Left ventricle myocardium inferior (tissue), 1 donor: Measurements from ENCODE around the gene CACNB4. TPM values are rescaled to one million over a fixed set of nuclear protein-coding genes. Genes with fewer than 3 reads are reported as not detected.
A peak's percentile ranks its signal among the peaks of the same experiment; 100 is the strongest.
"Not testable (repeated sequence)": the region's sequence is repeated elsewhere in the genome, so short reads cannot be mapped to it uniquely, and the experiment has no call there.

Experiments
- DNase-seq: peaks from one replicate; pipeline ENCODE4 v3.0.0-alpha.2; 2020
- H3K27ac ChIP-seq: fragments of 200-600 bp; replicated peaks from 2 replicates; pipeline ENCODE4 v1.8.0; 2021
- H3K27me3 ChIP-seq: fragments of 200-600 bp; 2 replicates; pipeline ENCODE4 v1.8.0; 2021; ENCODE audit warnings: low read depth
- H3K36me3 ChIP-seq: fragments of 200-600 bp; 2 replicates; pipeline ENCODE4 v1.8.0; 2021
- H3K4me1 ChIP-seq: fragments of 200-600 bp; 2 replicates; pipeline ENCODE4 v1.8.0; 2021
- H3K4me3 ChIP-seq: fragments of 200-600 bp; 2 replicates; pipeline ENCODE4 v1.8.0; 2021; ENCODE audit warnings: mild to moderate bottlenecking, moderate library complexity
- H3K9me3 ChIP-seq: fragments of 200-600 bp; replicated peaks from 2 replicates; pipeline ENCODE4 v1.8.0; 2021
- intact Hi-C: fragments of 100-400 bp; cut with micrococcal nuclease; formaldehyde crosslinking; loops from one replicate; pipeline ENCODE4 v1.11.0; 2022
- total RNA-seq: library from RNA; stranded (reverse); fragmentation: NEBNext Ultra II Directional; extraction: Animal tissue kit (Norgen Biotek cat#: 25700); gene quantifications from one replicate; pipeline ENCODE4 v1.2.1, GENCODE V29; 2021
- TF ChIP-seq, protein P1 (sequence below): fragments of 200-600 bp; IDR thresholded peaks from 2 replicates; pipeline ENCODE4 v1.8.0; 2021; ENCODE audit warnings: antibody characterized with exemption, mild to moderate bottlenecking, borderline replicate concordance
- donor health status: DM: no; HTN: yes; CAD: no; lungs with severe emphysema.

The CACNB4 gene
- total RNA-seq, 1 donor from 2014 or later, result 0.25 TPM

DNA sequence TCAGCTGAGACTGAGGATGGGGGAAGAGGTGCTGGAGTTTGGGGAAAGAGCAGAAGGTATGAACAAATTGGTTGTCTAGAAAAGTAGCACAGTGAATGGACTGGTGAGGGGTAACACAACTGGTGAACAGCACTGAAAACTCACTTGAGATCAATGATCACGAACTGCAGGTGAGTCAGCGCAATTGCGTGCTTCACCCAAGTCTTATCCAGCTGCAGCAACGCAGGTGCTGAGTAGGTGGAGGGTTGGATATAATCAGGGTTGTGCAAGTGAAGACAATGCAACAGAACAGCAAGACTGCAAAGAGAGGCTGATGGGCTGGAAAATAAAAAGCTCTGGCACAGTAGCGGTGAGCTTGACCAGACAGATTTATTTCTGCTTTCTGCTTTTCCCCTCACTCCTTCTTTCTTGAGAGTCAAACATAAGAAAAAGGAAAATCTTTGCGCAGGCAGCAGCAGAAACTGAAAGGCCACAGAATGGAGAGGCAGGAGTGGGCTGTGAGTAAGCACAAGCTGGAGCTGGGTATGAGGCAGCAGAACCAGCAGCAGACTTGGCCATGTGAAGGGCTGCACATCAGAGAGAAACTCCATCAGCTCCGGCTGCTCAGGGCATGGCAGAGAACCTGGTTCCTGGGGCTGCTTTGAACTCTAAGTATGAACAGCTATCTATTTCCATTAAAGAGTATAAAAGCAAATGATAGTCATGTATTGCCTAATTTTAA, 171.2 kb downstream of the CACNB4 start:
- intact Hi-C loops, result no loop called here
- Histone ChIP-seq H3K4me3 (no peak overlapping the region), H3K27me3 (no peaks in the 10 kb centered on the region), H3K27ac (no peak overlapping the region), H3K9me3 (no peaks in the 10 kb centered on the region), H3K36me3 (no peaks in the 10 kb centered on the region), H3K4me1 (peaks cover 36% of the 10 kb centered on the region)
- no peak for DNase-seq
- TF ChIP-seq, protein P1, sequence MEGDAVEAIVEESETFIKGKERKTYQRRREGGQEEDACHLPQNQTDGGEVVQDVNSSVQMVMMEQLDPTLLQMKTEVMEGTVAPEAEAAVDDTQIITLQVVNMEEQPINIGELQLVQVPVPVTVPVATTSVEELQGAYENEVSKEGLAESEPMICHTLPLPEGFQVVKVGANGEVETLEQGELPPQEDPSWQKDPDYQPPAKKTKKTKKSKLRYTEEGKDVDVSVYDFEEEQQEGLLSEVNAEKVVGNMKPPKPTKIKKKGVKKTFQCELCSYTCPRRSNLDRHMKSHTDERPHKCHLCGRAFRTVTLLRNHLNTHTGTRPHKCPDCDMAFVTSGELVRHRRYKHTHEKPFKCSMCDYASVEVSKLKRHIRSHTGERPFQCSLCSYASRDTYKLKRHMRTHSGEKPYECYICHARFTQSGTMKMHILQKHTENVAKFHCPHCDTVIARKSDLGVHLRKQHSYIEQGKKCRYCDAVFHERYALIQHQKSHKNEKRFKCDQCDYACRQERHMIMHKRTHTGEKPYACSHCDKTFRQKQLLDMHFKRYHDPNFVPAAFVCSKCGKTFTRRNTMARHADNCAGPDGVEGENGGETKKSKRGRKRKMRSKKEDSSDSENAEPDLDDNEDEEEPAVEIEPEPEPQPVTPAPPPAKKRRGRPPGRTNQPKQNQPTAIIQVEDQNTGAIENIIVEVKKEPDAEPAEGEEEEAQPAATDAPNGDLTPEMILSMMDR, result no peak

DNA sequence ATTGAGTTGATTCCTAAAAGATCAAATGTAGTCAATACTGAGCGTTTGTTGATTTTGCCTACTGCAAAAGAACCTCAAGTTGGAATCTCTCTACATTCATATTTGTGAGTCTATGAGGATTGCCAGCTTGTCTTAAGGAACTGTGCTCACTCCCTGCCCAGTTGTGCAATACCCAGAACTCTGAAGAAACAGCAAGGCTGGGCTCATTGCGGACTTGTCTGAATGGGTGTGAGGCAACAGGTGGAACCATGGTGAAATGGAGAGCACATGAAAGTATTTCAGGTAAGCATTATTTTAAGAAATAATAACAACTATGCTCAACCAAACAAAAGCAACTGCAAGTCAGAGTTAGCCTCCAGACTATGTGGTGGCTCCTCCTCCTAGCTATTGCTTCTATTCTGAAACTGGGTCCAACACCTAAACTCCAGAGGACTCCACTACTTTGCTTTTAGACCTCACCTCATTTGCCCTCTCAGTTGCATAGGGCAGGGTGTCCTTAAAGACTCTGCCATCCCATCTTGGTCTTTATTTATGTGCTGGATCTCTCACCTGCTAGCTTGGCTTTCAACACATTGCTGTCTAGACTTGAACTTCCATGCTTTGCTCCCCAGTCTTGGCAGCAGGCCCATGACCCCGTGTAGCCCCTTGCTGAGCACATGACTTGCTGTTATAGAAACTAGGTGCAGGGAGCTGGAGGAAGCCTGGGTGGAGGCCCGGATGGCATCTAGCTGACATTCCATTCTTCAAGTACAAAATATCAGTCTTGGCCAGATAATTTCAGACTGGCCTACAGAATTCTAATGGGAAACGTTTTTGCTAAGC, 175.8 kb downstream of the CACNB4 start:
- Histone ChIP-seq H3K36me3 (no peaks in the 10 kb centered on the region), H3K4me1 (peaks cover 25% of the 10 kb centered on the region), H3K27ac (peak overlapping the region; percentile 43), H3K27me3 (no peaks in the 10 kb centered on the region), H3K4me3 (no peak overlapping the region), H3K9me3 (no peaks in the 10 kb centered on the region)
- TF ChIP-seq, protein P1, result no peak
- DNase-seq, result peak; percentile 86
- intact Hi-C loops, result no loop called here

DNA sequence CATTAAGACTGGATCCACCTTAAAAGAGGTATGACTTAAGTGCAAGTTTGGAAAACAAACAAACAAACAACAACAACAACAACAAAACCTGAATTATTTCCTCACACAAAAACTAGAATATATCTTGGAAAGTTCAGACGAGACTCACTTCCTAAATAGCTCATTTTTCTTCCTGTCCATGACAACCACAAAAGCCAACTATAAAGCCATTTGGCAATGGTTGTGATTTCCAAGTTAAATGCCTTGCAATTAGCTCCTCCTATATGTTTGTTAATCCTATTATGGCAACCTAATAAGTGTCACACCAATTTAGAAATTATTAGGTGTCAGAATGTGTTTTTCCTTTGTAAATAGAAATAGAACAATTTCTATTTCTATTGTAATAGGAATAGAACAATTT, 179.1 kb downstream of the CACNB4 start:
- Histone ChIP-seq H3K4me3 (no peak overlapping the region), H3K27me3 (no peaks in the 10 kb centered on the region), H3K36me3 (no peaks in the 10 kb centered on the region), H3K4me1 (peaks cover 34% of the 10 kb centered on the region), H3K27ac (no peak overlapping the region), H3K9me3 (no peaks in the 10 kb centered on the region)
- intact Hi-C loops, result no loop called here
- DNase-seq, result no peak
- TF ChIP-seq, protein P1, result no peak

DNA sequence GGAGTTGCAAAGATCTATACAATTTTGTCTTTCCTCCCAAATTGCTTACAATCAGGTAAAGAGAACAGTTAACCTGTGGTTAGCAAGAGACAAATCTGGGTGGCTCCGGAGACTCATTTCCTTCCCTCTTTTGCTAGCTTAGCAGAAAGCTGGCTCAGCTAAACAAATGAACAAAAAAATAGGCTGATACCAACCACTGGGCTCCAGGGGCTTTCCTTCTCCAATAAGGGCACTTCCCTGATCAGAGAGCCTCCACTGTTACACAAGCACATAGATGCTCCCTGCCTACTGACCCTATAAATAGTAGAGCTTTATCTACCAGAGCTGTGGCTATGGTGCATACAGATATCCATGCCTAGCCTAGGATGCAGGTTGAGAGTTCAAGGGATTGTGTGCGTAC, 180.5 kb downstream of the CACNB4 start:
- H3K27ac ChIP-seq, result no peak overlapping the region
- TF ChIP-seq, protein P1, result no peak
- no peaks in the 10 kb centered on the region for H3K36me3 ChIP-seq
- H3K9me3 ChIP-seq, result no peaks in the 10 kb centered on the region
- DNase-seq, result no peak
- peaks cover 25% of the 10 kb centered on the region for H3K4me1 ChIP-seq
- H3K27me3 ChIP-seq, result no peaks in the 10 kb centered on the region
- H3K4me3 ChIP-seq, result no peak overlapping the region
- intact Hi-C loops, result no loop called here

DNA sequence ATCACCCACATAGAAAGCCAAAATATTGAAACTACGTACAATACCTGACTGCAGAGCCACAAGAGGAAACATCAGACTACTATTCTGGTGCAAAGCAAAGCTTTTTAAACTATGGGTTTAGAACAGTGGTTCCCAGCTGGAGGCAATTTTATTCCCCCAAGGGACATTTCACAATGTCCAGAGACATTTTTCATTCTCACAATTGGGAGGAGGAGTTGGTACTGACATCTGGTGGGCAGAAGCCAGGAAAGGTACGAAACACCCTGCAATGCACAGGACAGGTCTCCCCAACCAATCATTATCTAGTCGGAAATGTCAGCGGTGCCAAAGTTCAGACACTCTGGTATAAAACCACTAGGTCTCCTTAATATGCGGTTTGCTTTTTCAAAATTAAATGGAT, 182.2 kb downstream of the CACNB4 start:
- TF ChIP-seq, protein P1, result no peak
- H3K4me3 ChIP-seq, result no peak overlapping the region
- H3K27me3 ChIP-seq, result no peaks in the 10 kb centered on the region
- no peaks in the 10 kb centered on the region for H3K36me3 ChIP-seq
- H3K27ac ChIP-seq, result no peak overlapping the region
- H3K4me1 ChIP-seq, result peaks cover 16% of the 10 kb centered on the region
- no peaks in the 10 kb centered on the region for H3K9me3 ChIP-seq
- DNase-seq, result no peak
- intact Hi-C loops, result no loop called here

DNA sequence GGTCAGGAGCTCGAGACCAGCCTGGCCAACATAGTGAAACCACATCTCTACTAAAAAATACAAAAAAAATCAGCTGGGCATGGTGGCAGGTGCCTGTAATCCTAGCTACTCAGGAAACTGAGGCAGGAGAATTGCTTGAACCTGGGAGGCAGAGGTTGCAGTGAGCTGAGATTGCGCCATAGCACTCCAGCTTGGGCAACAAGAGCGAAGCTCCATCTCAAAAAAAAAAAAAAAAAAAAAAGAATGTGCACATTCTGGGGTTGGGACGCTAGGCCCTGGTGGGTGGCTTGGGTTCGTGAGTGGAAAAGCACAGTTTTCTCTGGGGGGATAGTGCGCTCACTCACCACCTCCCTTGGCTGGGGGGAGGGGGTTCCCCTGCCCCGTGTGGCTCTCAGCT, 183.2 kb downstream of the CACNB4 start:
- H3K36me3 ChIP-seq, H3K27ac ChIP-seq, DNase-seq, intact Hi-C loops, H3K9me3 ChIP-seq, H3K4me3 ChIP-seq, H3K27me3 ChIP-seq: not testable (repeated sequence)
- peaks cover 16% of the 10 kb centered on the region for H3K4me1 ChIP-seq
